DND-41 (cell line): ENCODE data around the gene STARD10.

Source experiments
- ATAC-seq: fragments of 200-7000 bp; cut with Tn5 transposase; 3 replicates; pipeline ENCODE4 v1.9.1; 2021; ENCODE audit warnings: low read depth; ENCODE audit not compliant: insufficient read depth
- DNase-seq: peaks from one replicate; pipeline ENCODE4 v3.0.0-alpha.2; 2020
- H2AFZ ChIP-seq: 2 replicates; pipeline ENCODE4 v1.6.0; 2012; ENCODE audit warnings: low read depth, low read length
- H3K27ac ChIP-seq: 2 replicates; pipeline ENCODE4 v1.5.1; 2012; ENCODE audit warnings: low read length, inconsistent platforms
- H3K27me3 ChIP-seq: fragments of 200-600 bp; sonication (generic); 2 replicates; pipeline ENCODE4 v1.6.0; 2012; ENCODE audit warnings: low read length, mild to moderate bottlenecking, inconsistent platforms; ENCODE audit not compliant: insufficient read depth, poor library complexity
- H3K36me3 ChIP-seq: 2 replicates; pipeline ENCODE4 v1.5.1; 2012; ENCODE audit warnings: low read length, inconsistent platforms; ENCODE audit not compliant: insufficient read depth
- H3K4me1 ChIP-seq: 2 replicates; pipeline ENCODE4 v1.5.1; 2012; ENCODE audit warnings: mild to moderate bottlenecking, low read length; ENCODE audit not compliant: insufficient read depth
- H3K4me2 ChIP-seq: 2 replicates; pipeline ENCODE4 v1.6.0; 2012; ENCODE audit warnings: mild to moderate bottlenecking, moderate library complexity, low read length, inconsistent platforms; ENCODE audit not compliant: insufficient read depth
- H3K4me3 ChIP-seq, 2 experiments: fragments of 200-600 bp in 1 of 2; shearing (Covaris generic) in 1 of 2; 2 replicates each; pipeline ENCODE4 v1.5.1; 2012 to 2016; ENCODE audit warnings: inconsistent platforms in 2 of 2, low read length in 2 of 2, mild to moderate bottlenecking in 2 of 2, low read depth in 1 of 2, moderate library complexity in 1 of 2
- H3K79me2 ChIP-seq: 2 replicates; pipeline ENCODE4 v1.6.0; 2012; ENCODE audit warnings: low read length, inconsistent platforms; ENCODE audit not compliant: insufficient read depth
- H3K9ac ChIP-seq: 2 replicates; pipeline ENCODE4 v1.6.0; 2012; ENCODE audit warnings: low read depth, mild to moderate bottlenecking, inconsistent platforms, low read length, moderate library complexity
- H3K9me3 ChIP-seq: 2 replicates; pipeline ENCODE4 v1.5.1; 2012; ENCODE audit warnings: low read length, moderate library complexity, mild to moderate bottlenecking, inconsistent platforms; ENCODE audit not compliant: insufficient read depth, severe bottlenecking
- H4K20me1 ChIP-seq: 2 replicates; pipeline ENCODE4 v1.6.0; 2012; ENCODE audit warnings: low read length; ENCODE audit not compliant: insufficient read depth
- CTCF ChIP-seq: IDR thresholded peaks from 2 replicates; pipeline ENCODE4 v1.5.1; 2012; ENCODE audit warnings: borderline replicate concordance, low read length, moderate library complexity, mild to moderate bottlenecking; ENCODE audit not compliant: poor library complexity, severe bottlenecking; ENCODE audit errors: extremely low read depth
- EZH2 ChIP-seq: IDR thresholded peaks from 3 replicates; pipeline ENCODE4 v1.6.1; 2012; ENCODE audit warnings: borderline replicate concordance, low read depth, mild to moderate bottlenecking, moderate library complexity, low read length, inconsistent platforms; ENCODE audit not compliant: severe bottlenecking

Gene STARD10

GRCh38 chr11:72719551-72719950 lies 74.3 kb downstream of the STARD10 start:
- Histone ChIP-seq H3K36me3 (peaks cover 67% of the 10 kb centered on the region), H4K20me1 (peaks cover 47% of the 10 kb centered on the region), H3K27me3 (no peaks in the 10 kb centered on the region), H3K4me1 (peaks cover 33% of the 10 kb centered on the region), H3K9ac (no peak overlapping the region; the same call in 1 of the 2 replicates), H2AFZ (no peak overlapping the region), H3K9me3 (no peaks in the 10 kb centered on the region), H3K27ac (no peak overlapping the region), H3K79me2 (peaks cover 92% of the 10 kb centered on the region), H3K4me3 (no peak overlapping the region), H3K4me2 (no peak overlapping the region)
- DNase-seq: no peak
- ATAC-seq: no peak
- TF ChIP-seq CTCF: no peak
- no peak for TF ChIP-seq EZH2

- Histone ChIP-seq H3K36me3 (peaks cover 67% of the 10 kb centered on the region), H2AFZ (no peak overlapping the region), H4K20me1 (peaks cover 51% of the 10 kb centered on the region), H3K9ac (no peak overlapping the region), H3K4me3 (no peak overlapping the region), H3K4me1 (peaks cover 33% of the 10 kb centered on the region), H3K79me2 (peaks cover 92% of the 10 kb centered on the region), H3K27me3 (no peaks in the 10 kb centered on the region), H3K27ac (no peak overlapping the region), H3K4me2 (no peak overlapping the region), H3K9me3 (no peaks in the 10 kb centered on the region)
- no peak for TF ChIP-seq EZH2
- no peak for TF ChIP-seq CTCF
- ATAC-seq: no peak
- no peak for DNase-seq
These were observed 74.7 kb downstream of the STARD10 start for GRCh38 chr11:72719144-72719543.

- Histone ChIP-seq H3K4me1 (peaks cover 30% of the 10 kb centered on the region), H3K4me2 (no peak overlapping the region), H3K4me3 (no peak overlapping the region), H4K20me1 (peaks cover 52% of the 10 kb centered on the region), H3K27ac (no peak overlapping the region), H3K9me3 (no peaks in the 10 kb centered on the region), H3K36me3 (peaks cover 65% of the 10 kb centered on the region), H3K79me2 (peaks cover 88% of the 10 kb centered on the region), H3K27me3 (no peaks in the 10 kb centered on the region), H2AFZ (no peak overlapping the region), H3K9ac (no peak overlapping the region)
- TF ChIP-seq EZH2: no peak
- TF ChIP-seq CTCF: no peak
- no peak for ATAC-seq
- no peak for DNase-seq
These were observed 75.7 kb downstream of the STARD10 start for GRCh38 chr11:72718101-72718501.
